Body of pancreas (tissue), 4 donors: ENCODE results near the gene TNRC6A. TPM values are rescaled to one million over a fixed set of nuclear protein-coding genes. Genes with fewer than 3 reads are reported as not detected.

ENCODE experiments used
- ATAC-seq: fragments of 150-250 bp; one replicate; pipeline ENCODE4 v1.9.1; 2016
- DNase-seq, 4 donors: peaks; one replicate each; pipeline ENCODE4 v3.0.0-alpha.2; 2019
- H3K27ac ChIP-seq, 4 donors: fragments of 200-600 bp; sonication (generic); 1 replicate in 3 of 4; 2 replicates in 1 of 4; pipeline versions ENCODE4 v1.5.1 to v1.6.1; 2016 to 2019; ENCODE audit warnings: mild to moderate bottlenecking in 1 of 4, mixed read lengths in 1 of 4, moderate library complexity in 1 of 4
- H3K27me3 ChIP-seq, 2 donors: fragments of 200-600 bp; sonication (generic); one replicate each; pipeline ENCODE4 v1.6.0; 2016; ENCODE audit warnings: mild to moderate bottlenecking in 1 of 2
- H3K36me3 ChIP-seq, 2 donors: fragments of 200-600 bp; sonication (generic); replicated peaks in 1 of 2; 2 replicates each; pipeline ENCODE4 v1.5.1; 2016; ENCODE audit warnings: low read depth in 2 of 2; ENCODE audit not compliant: insufficient read depth in 1 of 2
- H3K4me1 ChIP-seq: fragments of 200-600 bp; sonication (generic); one replicate; pipeline ENCODE4 v1.6.0; 2016
- H3K4me3 ChIP-seq, 2 donors: fragments of 200-600 bp; sonication (generic); 1 replicate in 1 of 2; 2 replicates in 1 of 2; pipeline ENCODE4 v1.5.1; 2016 to 2019
- H3K9me3 ChIP-seq, 3 donors: fragments of 200-600 bp; sonication (generic); 1 replicate in 2 of 3; 2 replicates in 1 of 3; pipeline ENCODE4 v1.5.1; 2016
- CTCF ChIP-seq, 7 experiments: fragments of 450-650 bp in 4 of 7; fragments of 200-600 bp in 3 of 7; sonication (generic) in 3 of 7; IDR thresholded peaks; one replicate each; pipeline ENCODE4 v1.5.1; 2016 to 2019; ENCODE audit warnings: antibody characterized with exemption in 7 of 7
- POLR2A ChIP-seq, 3 donors: fragments of 450-650 bp; IDR thresholded peaks; one replicate each; pipeline ENCODE4 v1.6.1; 2016; ENCODE audit warnings: antibody characterized with exemption in 3 of 3, mild to moderate bottlenecking in 2 of 3
- WGBS, 2 donors: methylation state at CpG; one replicate each; pipeline ENCODE4 v1.1.5; 2017; 5-methylcytosine and 5-hydroxymethylcytosine counted together
- intact Hi-C: fragments of 100-400 bp; cut with DNase I; formaldehyde crosslinking; loops from one replicate; pipeline ENCODE4 v1.15.1; 2023
- total RNA-seq, 2 donors: library from RNA; depleted of rRNA; stranded (reverse); fragments of >200 nt; gene quantifications; one replicate each; pipeline ENCODE4 v1.1.0, GENCODE V29; 2016

Gene TNRC6A
- total RNA-seq, 2 donors from 2014 or later: 46.1 to 82.2 TPM

- Histone ChIP-seq H3K4me1 (peaks cover 46% of the 10 kb centered on the region), H3K36me3 (no peaks in the 10 kb centered on the region), H3K27ac (peak overlapping the region in 1 of 4 donors; percentile 34), H3K4me3 (no peak overlapping the region), H3K9me3 (no peaks in the 10 kb centered on the region), H3K27me3 (no peaks in the 10 kb centered on the region)
- intact Hi-C loops: no loop called here
- no peak for DNase-seq
- no peak for TF ChIP-seq POLR2A (IDR thresholded peaks at IDR 0.05)
- no peak for TF ChIP-seq CTCF (IDR thresholded peaks at IDR 0.05)
- ATAC-seq: no peak
These were observed 23.5 kb downstream of the TNRC6A start for GRCh38 chr16:24753000-24753399.

- Histone ChIP-seq H3K36me3 (no peaks in the 10 kb centered on the region), H3K9me3 (no peaks in the 10 kb centered on the region), H3K4me1 (peaks cover 42% of the 10 kb centered on the region), H3K27me3 (no peaks in the 10 kb centered on the region), H3K27ac (peak overlapping the region in 1 of 4 donors; percentile 34), H3K4me3 (no peak overlapping the region)
- intact Hi-C loops: no loop called here
- DNase-seq (no peak), ATAC-seq (no peak)
- WGBS, 2 donors: 68 to 75% methylated on average over 3 of the region's 3 CpGs
- TF ChIP-seq POLR2A (IDR thresholded peaks at IDR 0.05): no peak
- no peak for TF ChIP-seq CTCF (IDR thresholded peaks at IDR 0.05)
These were observed 24.0 kb downstream of the TNRC6A start for GRCh38 chr16:24753437-24753836.

- intact Hi-C loops: no loop called here
- DNase-seq: no peak
- TF ChIP-seq POLR2A (IDR thresholded peaks at IDR 0.05) (no peak), CTCF (IDR thresholded peaks at IDR 0.05) (no peak)
- no peaks in the 10 kb centered on the region for H3K27me3 ChIP-seq
- H3K9me3 ChIP-seq: no peaks in the 10 kb centered on the region
- no peaks in the 10 kb centered on the region for H3K36me3 ChIP-seq
- H3K4me3 ChIP-seq: no peak overlapping the region
- no peak for ATAC-seq
- WGBS, 2 donors: 71 to 89% methylated on average over 2 of the region's 2 CpGs
- peaks cover 31% of the 10 kb centered on the region for H3K4me1 ChIP-seq
- no peak overlapping the region for H3K27ac ChIP-seq
These were observed 25.1 kb downstream of the TNRC6A start for GRCh38 chr16:24754543-24754942.

- Histone ChIP-seq H3K27ac (no peak overlapping the region), H3K27me3 (no peaks in the 10 kb centered on the region), H3K4me3 (no peak overlapping the region), H3K36me3 (no peaks in the 10 kb centered on the region), H3K4me1 (peaks cover 29% of the 10 kb centered on the region), H3K9me3 (no peaks in the 10 kb centered on the region)
- intact Hi-C loops: no loop called here
- WGBS, 2 donors: 46 to 49% methylated on average over 3 of the region's 3 CpGs
- ATAC-seq: no peak
- TF ChIP-seq POLR2A (IDR thresholded peaks at IDR 0.05) (no peak), CTCF (IDR thresholded peaks at IDR 0.05) (no peak)
- DNase-seq: no peak
These were observed 25.9 kb downstream of the TNRC6A start for GRCh38 chr16:24755201-24755874.

- ATAC-seq (no peak), DNase-seq (no peak)
- H3K27ac ChIP-seq: no peak overlapping the region
- no peak overlapping the region for H3K4me3 ChIP-seq
- no peaks in the 10 kb centered on the region for H3K9me3 ChIP-seq
- TF ChIP-seq POLR2A (IDR thresholded peaks at IDR 0.05): no peak
- TF ChIP-seq CTCF (IDR thresholded peaks at IDR 0.05): no peak
- H3K36me3 ChIP-seq: no peaks in the 10 kb centered on the region
- H3K27me3 ChIP-seq: no peaks in the 10 kb centered on the region
- 91 to 96% methylated on average over 2 of the region's 2 CpGs for WGBS, 2 donors
- intact Hi-C loops: no loop called here
- peaks cover 33% of the 10 kb centered on the region for H3K4me1 ChIP-seq
These were observed 28.9 kb downstream of the TNRC6A start for GRCh38 chr16:24758373-24758772.
